C4-2B (cell line): Measurements from ENCODE around the gene CHRNA10.

Experiments
- ZFX ChIP-seq: fragments of 450-650 bp; IDR thresholded peaks from 2 replicates; pipeline ENCODE4 v1.6.1; 2017
- TF ChIP-seq, protein P1 (sequence below): fragments of 450-650 bp; conservative IDR thresholded peaks from 2 replicates; pipeline ENCODE4 v1.5.1; 2017; ENCODE audit warnings: mild to moderate bottlenecking

DNA sequence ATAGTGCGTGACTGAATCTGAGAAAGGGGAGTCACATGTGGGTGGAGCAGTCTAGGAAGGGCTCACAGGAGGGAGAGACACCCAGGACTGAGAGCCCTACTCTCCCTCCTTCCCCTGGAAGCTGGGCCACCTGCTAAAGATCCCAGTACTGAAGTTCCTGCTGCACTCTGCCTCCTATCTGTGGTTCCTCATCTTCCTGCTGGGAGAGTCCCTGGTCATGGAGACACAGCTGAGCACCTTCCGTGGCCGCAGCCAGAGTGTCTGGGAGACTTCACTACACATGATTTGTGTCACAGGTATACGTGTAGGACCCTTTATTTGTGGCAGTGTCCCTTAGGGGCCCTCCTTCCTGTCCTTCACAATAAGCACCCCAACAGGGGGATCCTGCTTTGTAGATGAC lies 48.7 kb downstream of the CHRNA10 start:
- TF ChIP-seq, protein P1, sequence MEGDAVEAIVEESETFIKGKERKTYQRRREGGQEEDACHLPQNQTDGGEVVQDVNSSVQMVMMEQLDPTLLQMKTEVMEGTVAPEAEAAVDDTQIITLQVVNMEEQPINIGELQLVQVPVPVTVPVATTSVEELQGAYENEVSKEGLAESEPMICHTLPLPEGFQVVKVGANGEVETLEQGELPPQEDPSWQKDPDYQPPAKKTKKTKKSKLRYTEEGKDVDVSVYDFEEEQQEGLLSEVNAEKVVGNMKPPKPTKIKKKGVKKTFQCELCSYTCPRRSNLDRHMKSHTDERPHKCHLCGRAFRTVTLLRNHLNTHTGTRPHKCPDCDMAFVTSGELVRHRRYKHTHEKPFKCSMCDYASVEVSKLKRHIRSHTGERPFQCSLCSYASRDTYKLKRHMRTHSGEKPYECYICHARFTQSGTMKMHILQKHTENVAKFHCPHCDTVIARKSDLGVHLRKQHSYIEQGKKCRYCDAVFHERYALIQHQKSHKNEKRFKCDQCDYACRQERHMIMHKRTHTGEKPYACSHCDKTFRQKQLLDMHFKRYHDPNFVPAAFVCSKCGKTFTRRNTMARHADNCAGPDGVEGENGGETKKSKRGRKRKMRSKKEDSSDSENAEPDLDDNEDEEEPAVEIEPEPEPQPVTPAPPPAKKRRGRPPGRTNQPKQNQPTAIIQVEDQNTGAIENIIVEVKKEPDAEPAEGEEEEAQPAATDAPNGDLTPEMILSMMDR: no peak
- no peak for TF ChIP-seq ZFX
